AG10803 (cell line): ENCODE results near the gene REV3L.
"Not testable (repeated sequence)": the region's sequence is repeated elsewhere in the genome, so short reads cannot be mapped to it uniquely, and the experiment has no call there.

Experiments
- DNase-seq: peaks from one replicate; pipeline ENCODE4 v3.0.0; 2010; ENCODE audit warnings: low read depth
- H3K4me3 ChIP-seq: 2 replicates; pipeline ENCODE4 v1.5.1; 2011; ENCODE audit warnings: mild to moderate bottlenecking, low read length, control low read depth
- CTCF ChIP-seq: conservative IDR thresholded peaks from 2 replicates; pipeline ENCODE4 v1.5.1; 2011; ENCODE audit warnings: mild to moderate bottlenecking, low read length, control low read depth, inconsistent platforms

Gene REV3L

GRCh38 chr6:111515259-111515658, 32.2 kb upstream of the REV3L start:
- no peak for DNase-seq
- H3K4me3 ChIP-seq, result no peak overlapping the region
- TF ChIP-seq CTCF, result no peak

DNA sequence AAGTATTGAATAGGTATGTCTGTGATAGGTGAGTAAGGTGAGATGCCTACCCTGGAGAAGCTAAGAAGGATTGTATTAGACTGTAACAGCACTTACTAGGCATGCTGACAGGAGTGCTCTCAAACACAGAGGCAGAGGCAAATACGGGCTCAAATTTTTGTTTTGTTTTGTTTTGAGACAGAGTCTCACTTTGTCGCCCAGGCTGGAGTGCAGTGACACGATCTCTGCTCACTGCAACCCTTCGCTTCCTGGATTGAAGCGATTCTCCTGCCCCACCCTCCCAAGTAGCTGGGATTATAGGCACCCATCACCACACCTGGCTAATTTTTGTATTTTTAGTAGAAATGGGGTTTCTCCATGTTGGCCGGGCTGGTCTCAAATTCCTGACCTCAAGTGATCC, 31.5 kb upstream of the REV3L start:
- H3K4me3 ChIP-seq, DNase-seq: not testable (repeated sequence)

DNA sequence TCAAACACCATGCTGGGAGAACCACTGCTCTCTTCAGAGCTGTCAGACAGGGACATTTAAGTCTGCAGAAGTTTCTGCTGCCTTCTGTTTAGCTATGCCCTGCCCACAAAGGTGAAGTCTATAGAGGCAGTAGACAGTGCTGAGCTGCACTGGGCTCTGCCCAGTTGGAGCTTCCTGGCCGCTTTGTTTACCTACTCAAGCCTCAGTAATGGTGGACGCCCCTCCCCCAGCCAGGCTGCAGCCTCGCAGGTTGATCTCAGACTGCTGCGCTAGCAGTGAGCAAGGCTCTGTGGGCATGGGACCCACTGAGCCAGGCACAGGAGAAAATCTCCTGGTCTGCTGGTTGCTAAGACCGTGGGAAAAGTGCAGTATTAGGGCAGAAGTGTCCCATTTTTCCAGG, 24.2 kb upstream of the REV3L start:
- not testable (repeated sequence) for DNase-seq, H3K4me3 ChIP-seq

DNA sequence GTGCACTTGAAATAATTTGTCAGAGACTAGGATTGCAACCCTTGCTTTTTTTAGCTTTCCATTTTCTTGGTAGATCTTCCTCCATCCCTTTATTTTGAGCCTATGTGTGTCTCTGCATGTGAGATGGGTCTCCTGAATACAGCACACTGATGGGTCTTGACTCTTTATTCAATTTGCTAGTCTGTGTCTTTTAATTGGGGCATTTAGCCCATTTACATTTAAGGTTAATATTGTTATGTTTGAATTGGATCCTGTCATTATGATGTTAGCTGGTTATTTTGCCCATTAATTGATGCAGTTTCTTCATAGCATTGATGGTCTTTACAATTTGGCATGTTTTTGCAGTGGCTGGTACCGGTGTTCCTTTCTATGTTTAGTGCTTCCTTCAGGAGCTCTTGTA, 22.5 kb upstream of the REV3L start:
- H3K4me3 ChIP-seq, DNase-seq: not testable (repeated sequence)

DNA sequence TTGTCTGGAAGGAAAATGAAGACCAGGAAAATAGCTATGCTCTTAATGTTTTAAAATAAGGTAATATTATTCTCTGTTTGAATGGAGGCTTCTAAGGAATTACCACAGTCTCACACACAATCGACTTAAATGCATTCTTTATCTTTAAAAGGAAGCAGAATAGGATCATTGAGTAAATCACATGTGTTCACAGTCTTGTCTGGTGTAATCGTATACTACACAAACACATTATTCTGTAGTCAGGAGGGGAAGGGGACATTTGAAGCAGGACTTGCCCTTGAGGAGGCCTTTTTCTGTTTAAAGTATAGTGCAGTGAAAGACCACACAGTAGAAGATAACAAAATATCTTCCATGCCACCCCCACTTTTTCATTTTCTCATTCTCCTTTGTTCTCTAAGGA, 20.6 kb upstream of the REV3L start:
- H3K4me3 ChIP-seq, result no peak overlapping the region
- DNase-seq, result no peak
- TF ChIP-seq CTCF, result no peak

GRCh38 chr6:111503194-111503593, 20.2 kb upstream of the REV3L start:
- no peak for TF ChIP-seq CTCF
- no peak overlapping the region for H3K4me3 ChIP-seq
- DNase-seq, result peak; percentile 23

GRCh38 chr6:111502154-111502553, 19.1 kb upstream of the REV3L start:
- no peak for DNase-seq
- no peak for TF ChIP-seq CTCF
- H3K4me3 ChIP-seq, result no peak overlapping the region

DNA sequence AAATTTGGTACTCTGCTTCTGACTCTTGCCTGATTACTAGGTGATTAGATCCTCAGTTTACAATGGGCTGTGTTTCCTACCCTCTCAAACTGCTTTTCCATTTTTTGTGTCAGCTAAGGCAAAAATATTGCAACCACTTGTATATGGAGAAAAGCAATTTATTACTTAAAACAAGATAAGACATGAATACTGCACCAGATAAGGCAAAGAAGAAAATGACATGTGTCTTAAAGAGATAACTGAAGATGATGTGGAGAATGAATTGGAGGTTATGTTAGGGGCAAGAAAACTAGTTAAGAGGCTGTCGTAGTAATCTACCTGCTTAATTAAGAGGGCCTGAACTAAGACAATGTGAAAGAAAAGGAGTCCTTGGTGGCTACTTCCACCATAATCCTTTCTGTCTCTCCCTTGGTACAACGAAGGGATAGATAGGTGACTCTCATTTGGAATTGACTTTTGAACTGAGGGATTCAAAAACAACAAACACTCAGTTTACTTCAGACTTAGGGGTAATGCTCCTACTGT, 16.3 kb upstream of the REV3L start:
- TF ChIP-seq CTCF, result no peak
- DNase-seq, result no peak

DNA sequence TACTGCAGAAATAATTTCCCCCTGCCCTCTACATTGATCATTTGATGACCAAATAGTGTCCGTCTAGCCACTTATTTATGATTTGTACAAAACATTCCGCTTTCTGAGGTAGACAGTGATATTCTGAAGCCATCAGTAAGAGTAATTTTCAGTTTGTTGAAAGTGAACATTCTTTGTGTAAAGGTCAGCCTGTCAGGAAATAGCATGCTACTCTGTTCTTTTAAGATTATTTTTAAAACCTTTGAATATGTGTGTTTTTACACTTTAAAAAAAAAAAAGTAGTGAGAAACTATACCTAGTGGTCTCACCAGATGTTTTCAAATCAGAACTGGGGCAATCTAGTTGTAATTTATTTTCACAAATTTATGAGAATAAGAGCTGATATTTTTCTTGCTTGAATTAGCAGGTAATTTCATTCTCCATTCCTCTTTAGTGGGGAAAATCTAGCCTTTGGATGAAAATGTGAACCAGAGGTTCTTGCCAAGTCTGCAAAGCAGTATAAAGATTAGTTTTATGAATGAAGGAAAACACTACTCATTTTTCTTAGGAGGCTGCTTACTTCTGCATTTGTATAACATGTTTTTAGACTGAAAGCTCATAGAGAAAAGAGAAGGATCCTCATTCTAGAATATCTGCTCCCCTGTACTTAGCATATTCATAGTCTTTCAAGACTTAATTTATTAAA, 12.1 kb upstream of the REV3L start:
- DNase-seq, result no peak
- TF ChIP-seq CTCF, result no peak
- H3K4me3 ChIP-seq, result no peak overlapping the region

More for the DNA sequence above, 16.3 kb upstream of the REV3L start:
- no peak overlapping the region for H3K4me3 ChIP-seq
